Lung (tissue), 12 donors: ENCODE results near the gene PROM1. TPM values are rescaled to one million over a fixed set of nuclear protein-coding genes. Genes with fewer than 3 reads are reported as not detected.

ENCODE experiments used
- ATAC-seq: fragments of 200-7000 bp; cut with Tn5 transposase; one replicate; pipeline ENCODE4 v1.9.1; 2020; ENCODE audit warnings: moderate number of reproducible peaks; ENCODE audit not compliant: insufficient read depth, low FRiP score
- DNase-seq, 3 donors: peaks; one replicate each; pipeline ENCODE4 v3.0.0-alpha.2; 2013 to 2017
- H3K27ac ChIP-seq, 2 donors: one replicate each; pipeline ENCODE4 v1.5.1; 2013; ENCODE audit warnings: mild to moderate bottlenecking in 2 of 2, moderate library complexity in 2 of 2, control low read depth in 1 of 2, inconsistent platforms in 1 of 2, low read depth in 1 of 2, low read length in 1 of 2
- H3K27me3 ChIP-seq, 3 donors: one replicate each; pipeline ENCODE4 v1.5.1; 2013; ENCODE audit warnings: low read length in 2 of 3; ENCODE audit not compliant: control insufficient read depth in 3 of 3, insufficient read depth in 3 of 3
- H3K36me3 ChIP-seq, 4 donors: one replicate each; pipeline ENCODE4 v1.5.1; 2013; ENCODE audit warnings: low read length in 4 of 4, mild to moderate bottlenecking in 1 of 4, moderate library complexity in 1 of 4; ENCODE audit not compliant: control insufficient read depth in 4 of 4, insufficient read depth in 4 of 4
- H3K4me1 ChIP-seq, 5 donors: one replicate each; pipeline ENCODE4 v1.5.1; 2013; ENCODE audit warnings: low read length in 5 of 5, mild to moderate bottlenecking in 2 of 5, moderate library complexity in 1 of 5; ENCODE audit not compliant: control insufficient read depth in 5 of 5, insufficient read depth in 5 of 5
- H3K4me3 ChIP-seq: one replicate; pipeline ENCODE4 v1.5.1; 2013; ENCODE audit warnings: mild to moderate bottlenecking, control low read depth, moderate library complexity
- H3K9ac ChIP-seq, 2 donors: one replicate each; pipeline ENCODE4 v1.5.1; 2013; ENCODE audit warnings: low read length in 2 of 2, control low read depth in 1 of 2; ENCODE audit not compliant: insufficient read depth in 1 of 2
- H3K9me3 ChIP-seq, 4 donors: one replicate each; pipeline ENCODE4 v1.5.1; 2013; ENCODE audit warnings: low read length in 3 of 4, mild to moderate bottlenecking in 1 of 4, moderate library complexity in 1 of 4; ENCODE audit not compliant: control insufficient read depth in 4 of 4, insufficient read depth in 3 of 4
- CTCF ChIP-seq: IDR thresholded peaks from 2 replicates; pipeline ENCODE4 v1.5.1; 2012; ENCODE audit warnings: mild to moderate bottlenecking; ENCODE audit errors: control extremely low read depth, extremely low read depth
- WGBS, 2 donors: extraction: QIAGEN DNeasy Blood & Tissue Kit; methylation state at CpG; one replicate each; pipeline ENCODE4 v1.1.7; 2013; 5-methylcytosine and 5-hydroxymethylcytosine counted together
- polyA plus RNA-seq, 2 donors: library from polyadenylated mRNA; stranded (reverse); fragments of 200-250 nt; gene quantifications; one replicate each; pipeline ENCODE4 v1.2.1, GENCODE V29; 2013
- total RNA-seq, 2 donors: library from RNA; depleted of rRNA in 1 of 2; stranded (reverse); fragments of >200 nt in 1 of 2; gene quantifications; one replicate each; pipeline ENCODE4 v1.2.1, GENCODE V29; 2014 to 2021
- donor health status: control.
- donor health status: control.
- donor health status: Bipolar disorder and iron deficiency.
- donor health status: healthy.
- donor health status: DM: yes; HTN: yes; CAD: no.

PROM1 gene
- total and polyA plus RNA-seq, 4 donors = 6.7 to 49.5 (median 27.6) TPM

GRCh38 chr4:15951781-15952180 is 132.0 kb downstream of the PROM1 start:
- ATAC-seq = no peak
- no peak overlapping the region for H3K27ac ChIP-seq
- no peaks in the 10 kb centered on the region for H3K36me3 ChIP-seq
- H3K9me3 ChIP-seq = peaks cover 0 to 2% (median 0%) of the 10 kb centered on the region in 4 donors
- no peak overlapping the region for H3K9ac ChIP-seq
- no peaks in the 10 kb centered on the region for H3K4me1 ChIP-seq
- H3K4me3 ChIP-seq = no peak overlapping the region
- DNase-seq = no peak
- H3K27me3 ChIP-seq = no peaks in the 10 kb centered on the region
- no peak for TF ChIP-seq CTCF

- Histone ChIP-seq H3K4me3 (no peak overlapping the region), H3K27me3 (no peaks in the 10 kb centered on the region), H3K4me1 (no peaks in the 10 kb centered on the region), H3K36me3 (no peaks in the 10 kb centered on the region), H3K9ac (no peak overlapping the region), H3K9me3 (peaks cover 0 to 2% (median 0%) of the 10 kb centered on the region in 4 donors), H3K27ac (no peak overlapping the region)
- 76 to 96% methylated on average over 9 of the region's 9 CpGs for WGBS, 2 donors
- no peak for TF ChIP-seq CTCF
- ATAC-seq (no peak), DNase-seq (no peak)
Observed at GRCh38 chr4:15948826-15949225, 135.0 kb downstream of the PROM1 start.

DNA sequence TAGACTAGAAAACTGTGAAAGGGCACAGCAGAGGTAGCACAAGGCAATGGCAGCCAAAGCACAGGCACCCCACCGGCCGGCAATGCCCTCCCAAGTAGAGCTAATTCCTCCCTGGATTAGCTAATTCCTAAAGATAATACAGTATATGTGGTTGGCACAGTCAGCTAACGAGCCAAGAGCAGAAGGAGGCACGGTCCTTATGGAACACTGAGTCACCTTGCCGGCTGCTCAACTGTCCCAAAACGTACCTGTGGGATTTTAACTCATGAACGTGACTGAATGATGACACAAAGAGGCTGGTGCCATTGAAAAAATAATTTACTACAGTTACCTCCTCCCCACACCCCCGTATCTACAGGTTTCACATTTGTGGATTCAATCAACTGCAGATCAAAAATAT is 136.1 kb downstream of the PROM1 start:
- Histone ChIP-seq H3K9me3 (peaks cover 0 to 2% (median 0%) of the 10 kb centered on the region in 4 donors), H3K36me3 (no peaks in the 10 kb centered on the region), H3K4me3 (no peak overlapping the region), H3K4me1 (no peaks in the 10 kb centered on the region), H3K9ac (no peak overlapping the region), H3K27ac (no peak overlapping the region), H3K27me3 (no peaks in the 10 kb centered on the region)
- 82 to 95% methylated on average over 8 of the region's 8 CpGs for WGBS, 2 donors
- DNase-seq (no peak), ATAC-seq (no peak)
- no peak for TF ChIP-seq CTCF

- Histone ChIP-seq H3K9ac (no peak overlapping the region), H3K4me3 (no peak overlapping the region), H3K9me3 (peaks cover 0 to 3% (median 0%) of the 10 kb centered on the region in 4 donors), H3K36me3 (no peaks in the 10 kb centered on the region), H3K4me1 (no peaks in the 10 kb centered on the region), H3K27me3 (peaks cover 0 to under 1% (median under 1%) of the 10 kb centered on the region in 3 donors), H3K27ac (no peak overlapping the region)
- ATAC-seq (no peak), DNase-seq (no peak)
- TF ChIP-seq CTCF = no peak
- WGBS, 2 donors = 17 to 45% methylated on average over 1 of the region's 1 CpG
Observed at GRCh38 chr4:15945516-15945915, 138.3 kb downstream of the PROM1 start.
